Urinary bladder (tissue), 4 donors: ENCODE measurements around the gene NYAP1. TPM values are rescaled to one million over a fixed set of nuclear protein-coding genes. Genes with fewer than 3 reads are reported as not detected.
"Not testable (repeated sequence)": the region's sequence is repeated elsewhere in the genome, so short reads cannot be mapped to it uniquely, and the experiment has no call there.

Experiments
- DNase-seq: peaks from one replicate; pipeline ENCODE4 v3.0.0-alpha.2; 2015; ENCODE audit errors: extremely low spot score
- H3K27ac ChIP-seq: one replicate; pipeline ENCODE4 v1.5.1; 2013; ENCODE audit warnings: low read depth, mild to moderate bottlenecking, moderate library complexity
- H3K36me3 ChIP-seq: one replicate; pipeline ENCODE4 v1.6.1; 2013; ENCODE audit warnings: mild to moderate bottlenecking, moderate library complexity; ENCODE audit not compliant: insufficient read depth
- H3K4me1 ChIP-seq: one replicate; pipeline ENCODE4 v1.6.1; 2013; ENCODE audit warnings: mild to moderate bottlenecking, moderate library complexity; ENCODE audit not compliant: insufficient read depth
- H3K4me3 ChIP-seq: one replicate; pipeline ENCODE4 v1.5.1; 2013; ENCODE audit warnings: low read depth, low read length
- WGBS: extraction: QIAGEN DNeasy Blood & Tissue Kit; methylation state at CpG from one replicate; pipeline ENCODE4 v1.1.7; 2013; 5-methylcytosine and 5-hydroxymethylcytosine counted together
- polyA plus RNA-seq: library from polyadenylated mRNA; stranded (reverse); fragments of 200-250 nt; gene quantifications from one replicate; pipeline ENCODE4 v1.2.3, GENCODE V29; 2013
- total RNA-seq: library from RNA; depleted of rRNA; stranded (reverse); fragments of >200 nt; gene quantifications from one replicate; pipeline ENCODE4 v1.2.3, GENCODE V29; 2014
- donor health status: healthy with polysubstance abuse.
- donor health status: healthy.

NYAP1 gene
- total and polyA plus RNA-seq, 2 donors, result 1.5 to 1.6 TPM

- Histone ChIP-seq H3K4me1 (no peaks in the 10 kb centered on the region), H3K27ac (no peak overlapping the region), H3K4me3 (peak overlapping the region; percentile 30), H3K36me3 (no peaks in the 10 kb centered on the region)
- 7% methylated on average over 56 of the region's 56 CpGs for WGBS
- DNase-seq, result no peak
These were observed 9.9 kb downstream of the NYAP1 start for GRCh38 chr7:100493476-100494264.

- 86% methylated on average over 6 of the region's 6 CpGs for WGBS
- no peaks in the 10 kb centered on the region for H3K36me3 ChIP-seq
- H3K4me3 ChIP-seq, result no peak overlapping the region
These were observed 12.8 kb downstream of the NYAP1 start for GRCh38 chr7:100496509-100496908.

GRCh38 chr7:100500743-100501142 is 17.0 kb downstream of the NYAP1 start:
- H3K4me1 ChIP-seq, H3K4me3 ChIP-seq, H3K27ac ChIP-seq, H3K36me3 ChIP-seq, DNase-seq: not testable (repeated sequence)
- WGBS, result 92% methylated on average over 2 of the region's 2 CpGs

More at GRCh38 chr7:100496509-100496908, 12.8 kb downstream of the NYAP1 start:
- H3K27ac ChIP-seq, result no peak overlapping the region
- DNase-seq, result no peak
- H3K4me1 ChIP-seq, result no peaks in the 10 kb centered on the region

GRCh38 chr7:100504031-100504430 is 20.3 kb downstream of the NYAP1 start:
- H3K4me1 ChIP-seq, result not testable (repeated sequence)
- 93% methylated on average over 3 of the region's 3 CpGs for WGBS

GRCh38 chr7:100504887-100505611 is 21.3 kb downstream of the NYAP1 start:
- no peaks in the 10 kb centered on the region for H3K4me1 ChIP-seq
- 89% methylated on average over 9 of the region's 9 CpGs for WGBS
- no peak overlapping the region for H3K4me3 ChIP-seq
- no peak for DNase-seq
- H3K36me3 ChIP-seq, result no peaks in the 10 kb centered on the region
- H3K27ac ChIP-seq, result no peak overlapping the region

More at GRCh38 chr7:100504031-100504430, 20.3 kb downstream of the NYAP1 start:
- DNase-seq, H3K27ac ChIP-seq, H3K4me3 ChIP-seq, H3K36me3 ChIP-seq: not testable (repeated sequence)

- no peak overlapping the region for H3K27ac ChIP-seq
- no peaks in the 10 kb centered on the region for H3K36me3 ChIP-seq
- H3K4me3 ChIP-seq, result no peak overlapping the region
- no peak for DNase-seq
- H3K4me1 ChIP-seq, result no peaks in the 10 kb centered on the region
- 64% methylated on average over 8 of the region's 8 CpGs for WGBS
These were observed 22.7 kb downstream of the NYAP1 start for GRCh38 chr7:100506356-100506923.

- Histone ChIP-seq H3K4me3 (no peak overlapping the region), H3K36me3 (no peaks in the 10 kb centered on the region), H3K4me1 (no peaks in the 10 kb centered on the region), H3K27ac (no peak overlapping the region)
- 40% methylated on average over 15 of the region's 15 CpGs for WGBS
- DNase-seq, result no peak
These were observed 25.5 kb downstream of the NYAP1 start for GRCh38 chr7:100509231-100509630.

- WGBS, result 89% methylated on average over 9 of the region's 9 CpGs
- no peak for DNase-seq
- no peaks in the 10 kb centered on the region for H3K36me3 ChIP-seq
- H3K4me1 ChIP-seq, result no peaks in the 10 kb centered on the region
- H3K27ac ChIP-seq, result no peak overlapping the region
- no peak overlapping the region for H3K4me3 ChIP-seq
These were observed 26.9 kb downstream of the NYAP1 start for GRCh38 chr7:100510437-100511239.

GRCh38 chr7:100513212-100513810 is 29.6 kb downstream of the NYAP1 start:
- 87% methylated on average over 9 of the region's 9 CpGs for WGBS
- no peak for DNase-seq
- H3K27ac ChIP-seq, result no peak overlapping the region
- H3K36me3 ChIP-seq, result no peaks in the 10 kb centered on the region
- H3K4me3 ChIP-seq, result no peak overlapping the region
- no peaks in the 10 kb centered on the region for H3K4me1 ChIP-seq

- Histone ChIP-seq H3K4me1 (no peaks in the 10 kb centered on the region), H3K4me3 (no peak overlapping the region), H3K27ac (no peak overlapping the region), H3K36me3 (no peaks in the 10 kb centered on the region)
- WGBS, result 26% methylated on average over 2 of the region's 2 CpGs
- no peak for DNase-seq
These were observed 31.4 kb downstream of the NYAP1 start for GRCh38 chr7:100515072-100515532.

GRCh38 chr7:100516135-100516812 is 32.5 kb downstream of the NYAP1 start:
- Histone ChIP-seq H3K36me3 (no peaks in the 10 kb centered on the region), H3K27ac (no peak overlapping the region), H3K4me1 (no peaks in the 10 kb centered on the region), H3K4me3 (no peak overlapping the region)
- whole genome bisulfite sequencing, result 40% methylated on average over 4 of the region's 4 CpGs
- no peak for DNase-seq

GRCh38 chr7:100517305-100517704 is 33.6 kb downstream of the NYAP1 start:
- Histone ChIP-seq H3K4me3 (no peak overlapping the region), H3K27ac (no peak overlapping the region), H3K36me3 (no peaks in the 10 kb centered on the region), H3K4me1 (no peaks in the 10 kb centered on the region)
- no peak for DNase-seq
- WGBS, result 76% methylated on average over 2 of the region's 2 CpGs
